K562 (cell line): ENCODE results near the gene GDNF. TPM values are rescaled to one million over a fixed set of nuclear protein-coding genes. Genes with fewer than 3 reads are reported as not detected.

ENCODE experiments used
- ATAC-seq: fragments of 200-7000 bp; cut with Tn5 transposase; 3 replicates; pipeline ENCODE4 v1.9.1; 2020; ENCODE audit warnings: moderate library complexity
- BruUV-seq: library from RNA; stranded (reverse); fragments of 400-500 nt; replicated peaks from 2 replicates; lab custom pipeline; 2021; lab: Mats Ljungman, UMichigan
- CTCF ChIA-PET: fragments of 300-600 bp; formaldehyde crosslinking; extraction: SDS; loops from one replicate; lab custom pipeline; 2021; ENCODE audit warnings: low intra/inter-chr PET ratio; lab: Yijun Ruan, JAX
- POLR2A ChIA-PET: fragments of 300-600, 350-650 bp; sonication (Branson Sonifier 250); formaldehyde crosslinking; extraction: SDS; loops from one replicate; lab custom pipeline; 2021; ENCODE audit warnings: antibody characterized with exemption, inconsistent platforms; lab: Yijun Ruan, JAX
- DNase-seq, 4 experiments: peaks; one replicate each; pipeline versions ENCODE4 v3.0.0 to v3.0.0-alpha.2; 2011 to 2018; ENCODE audit warnings: low spot score in 3 of 4, mixed read lengths in 3 of 4; ENCODE audit errors: extremely low read depth in 1 of 4
- FAIRE-seq: peaks from 2 replicates; lab custom pipeline; 2011; peaks lifted over from hg19 to GRCh38; lab: Jason Lieb, UNC
- H2AFZ ChIP-seq: 2 replicates; pipeline ENCODE4 v1.6.0; 2011; ENCODE audit warnings: low read depth, low read length, control low read depth, inconsistent platforms
- H3K27ac ChIP-seq: fragments of 200-600 bp; 3 replicates; pipeline ENCODE4 v1.8.0; 2011; ENCODE audit warnings: low read depth, mild to moderate bottlenecking, control low read depth, inconsistent platforms, low read length, moderate library complexity, mixed read lengths; ENCODE audit errors: extremely low read depth
- H3K27me3 ChIP-seq, 2 experiments: fragments of 300-600 bp in 1 of 2; 2 replicates in 1 of 2; 3 replicates in 1 of 2; pipeline versions ENCODE4 v1.6.0 to v1.8.0; 2011; ENCODE audit warnings: inconsistent platforms in 2 of 2, low read length in 2 of 2, mild to moderate bottlenecking in 1 of 2, mixed read lengths in 1 of 2, moderate library complexity in 1 of 2; ENCODE audit not compliant: control insufficient read depth in 2 of 2, insufficient read depth in 2 of 2
- H3K36me3 ChIP-seq: fragments of 300-600 bp; 3 replicates; pipeline ENCODE4 v1.8.0; 2011; ENCODE audit warnings: mild to moderate bottlenecking, low read length, inconsistent platforms; ENCODE audit not compliant: control insufficient read depth, insufficient read depth
- H3K4me1 ChIP-seq, 2 experiments: fragments of 200-600 bp in 1 of 2; replicated peaks in 1 of 2; 2 replicates in 1 of 2; 3 replicates in 1 of 2; pipeline versions ENCODE4 v1.5.1 to v1.8.0; 2011; ENCODE audit warnings: inconsistent platforms in 2 of 2, low read length in 2 of 2, mild to moderate bottlenecking in 1 of 2, mixed read lengths in 1 of 2, moderate library complexity in 1 of 2; ENCODE audit not compliant: control insufficient read depth in 2 of 2, insufficient read depth in 2 of 2
- H3K4me2 ChIP-seq: 2 replicates; pipeline ENCODE4 v1.6.1; 2011; ENCODE audit warnings: low read length, control low read depth, inconsistent platforms, mixed read lengths; ENCODE audit not compliant: insufficient read depth
- H3K4me3 ChIP-seq: fragments of 200-600 bp; sonication (generic), shearing (Covaris generic); 2 replicates; pipeline ENCODE4 v1.5.1; 2016; ENCODE audit warnings: control low read depth, inconsistent platforms
- H3K79me2 ChIP-seq: fragments of 200-600 bp; 3 replicates; pipeline ENCODE4 v1.8.0; 2011; ENCODE audit warnings: low read length, inconsistent platforms; ENCODE audit not compliant: control insufficient read depth, insufficient read depth
- H3K9ac ChIP-seq, 2 experiments: 2 replicates each; pipeline versions ENCODE4 v1.6.0 to v1.6.1; 2011; ENCODE audit warnings: low read depth in 2 of 2, low read length in 2 of 2, control low read depth in 1 of 2, inconsistent platforms in 1 of 2, mild to moderate bottlenecking in 1 of 2, mixed read lengths in 1 of 2; ENCODE audit not compliant: insufficient read depth in 1 of 2
- H3K9me1 ChIP-seq: one replicate; pipeline ENCODE4 v1.6.0; 2011; ENCODE audit warnings: inconsistent platforms, mild to moderate bottlenecking, low read length, moderate library complexity; ENCODE audit not compliant: control insufficient read depth, insufficient read depth
- H3K9me3 ChIP-seq: replicated peaks from 2 replicates; pipeline ENCODE4 v1.5.1; 2011; ENCODE audit warnings: low read depth, low read length, inconsistent platforms; ENCODE audit not compliant: control insufficient read depth, insufficient read depth
- H4K20me1 ChIP-seq: replicated peaks from 2 replicates; pipeline ENCODE4 v1.6.1; 2011; ENCODE audit warnings: low read length, inconsistent platforms, mixed read lengths; ENCODE audit not compliant: control insufficient read depth, insufficient read depth
- DNMT1 ChIP-seq: fragments of 450-650 bp; IDR thresholded peaks from 2 replicates; pipeline ENCODE4 v1.6.1; 2016; ENCODE audit warnings: antibody characterized with exemption, mild to moderate bottlenecking
- E2F6 ChIP-seq, 2 experiments: IDR thresholded peaks; 2 replicates each; pipeline ENCODE4 v1.6.1; 2011; ENCODE audit warnings: borderline replicate concordance in 1 of 2, control low read depth in 1 of 2, low read depth in 1 of 2, low read length in 1 of 2, mild to moderate bottlenecking in 1 of 2, mixed read lengths in 1 of 2, moderate library complexity in 1 of 2; ENCODE audit not compliant: insufficient read depth in 1 of 2, insufficient read length in 1 of 2, poor library complexity in 1 of 2, severe bottlenecking in 1 of 2; ENCODE audit errors: extremely low read depth in 1 of 2
- MYBL2 ChIP-seq, 2 experiments: fragments of 450-650 bp in 1 of 2; sonication (generic) in 1 of 2; formaldehyde crosslinking in 1 of 2; IDR thresholded peaks; 2 replicates each; pipeline versions ENCODE4 v1.6.1 to v1.8.1; 2017 to 2022; ENCODE audit warnings: borderline replicate concordance in 1 of 2, inconsistent platforms in 1 of 2, low read depth in 1 of 2, mild to moderate bottlenecking in 1 of 2, missing genetic modification reagents in 1 of 2, moderate library complexity in 1 of 2
- RBM17 ChIP-seq: fragments of 200-400 bp; formaldehyde crosslinking; IDR thresholded peaks from 2 replicates; pipeline ENCODE4 v1.6.1; 2017; ENCODE audit warnings: low read depth, mild to moderate bottlenecking, low read length, borderline replicate concordance
- SMC3 ChIP-seq: conservative IDR thresholded peaks from 2 replicates; pipeline ENCODE4 v1.6.1; 2011; ENCODE audit warnings: low read depth, low read length, improper control_type of control experiment; ENCODE audit not compliant: insufficient read depth
- TAF7 ChIP-seq: fragments of 450-650 bp; IDR thresholded peaks from 2 replicates; pipeline ENCODE4 v1.6.1; 2016; ENCODE audit warnings: missing genetic modification characterization, missing compliant biosample characterization
- THAP7 ChIP-seq: fragments of 250-450 bp; sonication (Bioruptor Pico); IDR thresholded peaks from 2 replicates; pipeline ENCODE4 v1.5.0; 2021
- ZBTB11 ChIP-seq, 3 experiments: fragments of 200-800 bp in 1 of 3; fragments of 250-450 bp in 1 of 3; fragments of 450-650 bp in 1 of 3; sonication (Bioruptor Pico) in 1 of 3; sonication (Bioruptor generic) in 1 of 3; formaldehyde crosslinking in 1 of 3; IDR thresholded peaks; 2 replicates each; pipeline versions ENCODE4 v1.6.1 to v1.8.0; 2016 to 2022; ENCODE audit warnings: mild to moderate bottlenecking in 2 of 3, missing genetic modification characterization in 2 of 3, missing compliant biosample characterization in 1 of 3, moderate library complexity in 1 of 3
- ZBTB33 ChIP-seq: sonication (generic); formaldehyde crosslinking; IDR thresholded peaks from 2 replicates; pipeline ENCODE4 v1.8.1; 2023; ENCODE audit warnings: mild to moderate bottlenecking, missing genetic modification reagents
- ZFP91 ChIP-seq: sonication (generic); formaldehyde crosslinking; IDR thresholded peaks from 2 replicates; pipeline ENCODE4 v1.8.0; 2022; ENCODE audit warnings: mild to moderate bottlenecking, missing genetic modification reagents
- ZNF224 ChIP-seq: sonication (generic); formaldehyde crosslinking; IDR thresholded peaks from 2 replicates; pipeline ENCODE4 v1.8.0; 2022; ENCODE audit warnings: mild to moderate bottlenecking, missing genetic modification reagents
- WGBS: fragments of 100-300 bp; shearing (Covaris generic); methylation state at CpG from one replicate; pipeline ENCODE4 v1.1.6; 2016; ENCODE audit warnings: low coverage, mixed read lengths; ENCODE audit not compliant: insufficient coverage; ENCODE audit errors: missing lambda C conversion rate; 5-methylcytosine and 5-hydroxymethylcytosine counted together
- in situ Hi-C: fragments of 300-500 bp; cut with MboI; formaldehyde crosslinking; loops from 4 replicates; pipeline ENCODE4 v1.15.0; 2018; ENCODE audit warnings: inconsistent platforms, mixed read lengths
- intact Hi-C: fragments of 100-400 bp; cut with micrococcal nuclease; formaldehyde crosslinking; loops from 2 replicates; pipeline ENCODE4 v1.14.2; 2022
- polyA plus RNA-seq, 8 experiments: library from polyadenylated mRNA; depleted of rRNA in 4 of 8; stranded (reverse) in 5 of 8; unstranded in 3 of 8; fragments of >200 nt; fragmentation: Nextera tagmentation in 2 of 8; fragmentation: Illumina TruSeq in 1 of 8; extraction: Ambion mirVana in 2 of 8; extraction: Trizol in 1 of 8; gene quantifications; 2 replicates each; pipeline versions ENCODE4 v1.2.1 to v1.2.3, GENCODE V29; 2011 to 2014; ENCODE audit warnings: inconsistent platforms in 1 of 8, missing spikeins in 1 of 8
- total RNA-seq, 7 experiments: library from RNA; depleted of rRNA in 6 of 7; stranded (reverse); fragments of >200 nt in 6 of 7; fragmentation: Illumina TruSeq in 2 of 7; extraction: Trizol in 2 of 7; gene quantifications; 2 replicates each; pipeline versions ENCODE4 v1.2.1 to v1.2.3, GENCODE V29; 2011 to 2021; ENCODE audit warnings: low replicate concordance in 1 of 7

Gene GDNF
- total and polyA plus RNA-seq, 9 of the 15 experiments (the other 6 are each of a cell fraction or from before 2014, with no cell fraction given), result not detected

GRCh38 chr5:37847978-37848425, 8.2 kb upstream of the GDNF start:
- no TSS peak for BruUV-seq
- H3K27ac ChIP-seq, result no peak overlapping the region
- H3K4me2 ChIP-seq, result no peak overlapping the region
- FAIRE-seq, result no peak
- ChIA-PET CTCF (no interaction called here), POLR2A (interaction anchor here (0.8 kb wide), 1 partner anchor 17 kb away, joined by 3 read pairs; no protein-coding TSS in a partner anchor)
- no peaks in the 10 kb centered on the region for H4K20me1 ChIP-seq
- in situ Hi-C loops, result loop anchor here (10.0 kb wide), 1 partner anchor 347 kb away; no protein-coding TSS in a partner anchor
- H2AFZ ChIP-seq, result no peak overlapping the region
- H3K9me1 ChIP-seq, result no peaks in the 10 kb centered on the region
- no peak overlapping the region for H3K4me3 ChIP-seq
- no peak for DNase-seq
- H3K9ac ChIP-seq, result no peak overlapping the region
- H3K36me3 ChIP-seq, result no peaks in the 10 kb centered on the region
- no peaks in the 10 kb centered on the region for H3K79me2 ChIP-seq
- ATAC-seq, result no peak
- intact Hi-C loops, result no loop called here
- H3K9me3 ChIP-seq, result no peaks in the 10 kb centered on the region
- peaks cover 5 to 14% of the 10 kb centered on the region in 2 experiments; a peak in 3 of 5 replicates for H3K27me3 ChIP-seq
- H3K4me1 ChIP-seq, result no peaks in the 10 kb centered on the region
- WGBS, result 0% methylated on average over 3 of the region's 3 CpGs
- no peak for TF ChIP-seq SMC3
- no peak for TF ChIP-seq RBM17
- no peak for TF ChIP-seq ZNF224
- no peak for TF ChIP-seq ZFP91
- no peak for TF ChIP-seq TAF7 (tag)
- no peak for TF ChIP-seq MYBL2 (IDR thresholded peaks at IDR 0.05; ENCODE audit: low read depth)
- TF ChIP-seq MYBL2 (CRISPR knock-in tag; IDR thresholded peaks at IDR 0.05; ENCODE audit: borderline replicate concordance), result no peak
- TF ChIP-seq ZBTB33, result no peak
- TF ChIP-seq ZBTB11 (CRISPR knock-in tag; IDR thresholded peaks at IDR 0.05), result no peak
- TF ChIP-seq E2F6 (IDR thresholded peaks at IDR 0.05; ENCODE audit: borderline replicate concordance in 1 of 2, extremely low read depth in 1 of 2, insufficient read depth in 1 of 2, insufficient read length in 1 of 2, low read depth in 1 of 2, low read length in 1 of 2, poor library complexity in 1 of 2, severe bottlenecking in 1 of 2), result no peak
- TF ChIP-seq THAP7 (CRISPR knock-in tag), result no peak
- TF ChIP-seq DNMT1, result no peak
